Gastrocnemius medialis (tissue), 4 donors: Measurements from ENCODE around the gene SPATA2.

Source experiments
- POLR2A ChIP-seq, 2 donors: fragments of 450-650 bp; IDR thresholded peaks; one replicate each; pipeline ENCODE4 v1.6.1; 2017; ENCODE audit warnings: antibody characterized with exemption in 2 of 2, mild to moderate bottlenecking in 2 of 2, moderate library complexity in 2 of 2
- TF ChIP-seq, protein P1 (sequence below), 5 experiments: fragments of 450-650 bp in 3 of 5; fragments of 200-600 bp in 2 of 5; sonication (generic) in 2 of 5; IDR thresholded peaks in 4 of 5; conservative IDR thresholded peaks in 1 of 5; 1 replicate in 4 of 5; 2 replicates in 1 of 5; pipeline ENCODE4 v1.5.1; 2016 to 2019; ENCODE audit warnings: antibody characterized with exemption in 5 of 5, mild to moderate bottlenecking in 3 of 5, moderate library complexity in 3 of 5

DNA sequence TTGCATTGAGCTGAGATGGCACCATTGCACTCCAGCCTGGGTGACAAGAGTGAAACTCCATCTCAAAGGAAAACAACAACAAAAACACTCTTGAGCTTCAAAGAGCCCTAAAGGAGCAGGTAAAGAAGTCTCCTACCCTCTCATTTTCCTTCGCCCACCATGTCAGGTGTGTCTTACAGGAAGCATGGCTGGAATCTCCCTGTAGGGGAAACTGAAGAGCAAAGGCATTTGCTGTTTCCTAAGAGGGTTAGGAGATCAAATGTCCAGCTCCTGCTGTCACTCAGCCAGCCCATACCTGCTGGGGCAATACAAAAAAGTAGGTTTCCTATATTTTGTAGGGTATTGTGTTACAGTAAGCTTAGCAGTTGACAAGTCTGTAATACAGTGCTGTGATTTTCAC, 43.3 kb downstream of the SPATA2 start:
- TF ChIP-seq, protein P1, sequence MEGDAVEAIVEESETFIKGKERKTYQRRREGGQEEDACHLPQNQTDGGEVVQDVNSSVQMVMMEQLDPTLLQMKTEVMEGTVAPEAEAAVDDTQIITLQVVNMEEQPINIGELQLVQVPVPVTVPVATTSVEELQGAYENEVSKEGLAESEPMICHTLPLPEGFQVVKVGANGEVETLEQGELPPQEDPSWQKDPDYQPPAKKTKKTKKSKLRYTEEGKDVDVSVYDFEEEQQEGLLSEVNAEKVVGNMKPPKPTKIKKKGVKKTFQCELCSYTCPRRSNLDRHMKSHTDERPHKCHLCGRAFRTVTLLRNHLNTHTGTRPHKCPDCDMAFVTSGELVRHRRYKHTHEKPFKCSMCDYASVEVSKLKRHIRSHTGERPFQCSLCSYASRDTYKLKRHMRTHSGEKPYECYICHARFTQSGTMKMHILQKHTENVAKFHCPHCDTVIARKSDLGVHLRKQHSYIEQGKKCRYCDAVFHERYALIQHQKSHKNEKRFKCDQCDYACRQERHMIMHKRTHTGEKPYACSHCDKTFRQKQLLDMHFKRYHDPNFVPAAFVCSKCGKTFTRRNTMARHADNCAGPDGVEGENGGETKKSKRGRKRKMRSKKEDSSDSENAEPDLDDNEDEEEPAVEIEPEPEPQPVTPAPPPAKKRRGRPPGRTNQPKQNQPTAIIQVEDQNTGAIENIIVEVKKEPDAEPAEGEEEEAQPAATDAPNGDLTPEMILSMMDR (IDR thresholded peaks at IDR 0.05 in 4 of 5, conservative IDR thresholded peaks at IDR 0.05 in 1 of 5) = no peak
- TF ChIP-seq POLR2A (IDR thresholded peaks at IDR 0.05) = no peak
